Uterus (tissue), 4 donors: ENCODE results near the gene PM20D1. TPM values are rescaled to one million over a fixed set of nuclear protein-coding genes. Genes with fewer than 3 reads are reported as not detected.
"Not testable (repeated sequence)": the region's sequence is repeated elsewhere in the genome, so short reads cannot be mapped to it uniquely, and the experiment has no call there.

Source experiments
- DNase-seq, 2 donors: peaks; one replicate each; pipeline ENCODE4 v3.0.0-alpha.2; 2019 to 2020
- H3K27ac ChIP-seq, 2 donors: fragments of 200-600 bp; sonication (generic); 1 replicate in 1 of 2; 2 replicates in 1 of 2; pipeline ENCODE4 v1.5.1; 2016 to 2018
- H3K27me3 ChIP-seq, 2 donors: fragments of 200-600 bp; sonication (generic); one replicate each; pipeline ENCODE4 v1.5.1; 2018 to 2019; ENCODE audit warnings: control low read depth in 1 of 2
- H3K36me3 ChIP-seq, 2 donors: fragments of 200-600 bp; sonication (generic); one replicate each; pipeline ENCODE4 v1.5.1; 2019; ENCODE audit warnings: control low read depth in 1 of 2
- H3K4me1 ChIP-seq, 2 donors: fragments of 200-600 bp; sonication (generic); one replicate each; pipeline ENCODE4 v1.5.1; 2018 to 2019; ENCODE audit warnings: control low read depth in 1 of 2
- H3K4me3 ChIP-seq, 2 donors: fragments of 200-600 bp; sonication (generic); 1 replicate in 1 of 2; 2 replicates in 1 of 2; pipeline ENCODE4 v1.5.1; 2018 to 2019; ENCODE audit warnings: mild to moderate bottlenecking in 1 of 2
- H3K9me3 ChIP-seq, 2 donors: fragments of 200-600 bp; sonication (generic); one replicate each; pipeline ENCODE4 v1.5.1; 2019; ENCODE audit warnings: control low read depth in 1 of 2
- CTCF ChIP-seq, 4 experiments: fragments of 200-600 bp in 2 of 4; fragments of 450-650 bp in 2 of 4; sonication (generic) in 2 of 4; IDR thresholded peaks; one replicate each; pipeline ENCODE4 v1.5.1; 2016 to 2019; ENCODE audit warnings: antibody characterized with exemption in 4 of 4, mild to moderate bottlenecking in 2 of 4, moderate library complexity in 1 of 4
- POLR2A ChIP-seq, 2 donors: fragments of 450-650 bp; IDR thresholded peaks; one replicate each; pipeline ENCODE4 v1.6.1; 2016; ENCODE audit warnings: antibody characterized with exemption in 2 of 2, mild to moderate bottlenecking in 1 of 2, moderate library complexity in 1 of 2
- intact Hi-C: fragments of 100-400 bp; cut with DNase I; formaldehyde crosslinking; loops from one replicate; pipeline ENCODE4 v1.15.1; 2023; ENCODE audit warnings: low total_unique reads
- total RNA-seq, 4 donors: library from RNA; depleted of rRNA in 3 of 4; stranded (reverse); fragments of >200 nt in 3 of 4; gene quantifications; one replicate each; pipeline versions ENCODE4 v1.1.0 to v1.2.4, GENCODE V29; 2014 to 2023
- donor health status: DM: yes; HTN: yes; CAD: no.

Gene PM20D1
- total RNA-seq, 4 donors from 2014 or later, result 0.59 to 0.69 TPM; not detected in 2

- no peaks in the 10 kb centered on the region for H3K4me1 ChIP-seq
- H3K36me3 ChIP-seq, result no peaks in the 10 kb centered on the region
- intact Hi-C loops, result no loop called here
- H3K27me3 ChIP-seq, result no peaks in the 10 kb centered on the region
- DNase-seq, result no peak
- no peak overlapping the region for H3K27ac ChIP-seq
- TF ChIP-seq CTCF (IDR thresholded peaks at IDR 0.05), result no peak
- no peak for TF ChIP-seq POLR2A (IDR thresholded peaks at IDR 0.05)
- no peak overlapping the region for H3K4me3 ChIP-seq
- H3K9me3 ChIP-seq, result no peaks in the 10 kb centered on the region
Observed at GRCh38 chr1:205883792-205884191, 33.9 kb upstream of the PM20D1 start.

DNA sequence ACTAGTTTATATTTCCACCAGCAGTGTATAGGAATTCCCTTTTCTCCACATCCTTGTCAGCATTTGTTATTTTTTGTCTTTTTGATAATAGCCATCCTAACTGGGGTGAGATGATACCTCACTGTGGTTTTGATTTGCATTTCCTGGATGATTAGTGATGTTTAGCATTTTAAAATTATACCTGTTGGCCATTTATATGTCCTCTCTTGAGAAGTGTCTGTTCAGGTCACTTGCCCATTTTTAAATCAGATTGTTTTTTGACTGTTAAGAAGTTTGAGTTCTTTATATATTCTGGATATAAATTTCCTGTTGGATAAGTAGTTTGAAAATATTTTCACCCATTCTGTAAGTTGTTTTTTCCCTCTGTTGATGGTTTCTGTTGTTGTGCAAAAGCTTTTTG lies 31.0 kb upstream of the PM20D1 start:
- Histone ChIP-seq H3K27ac (no peak overlapping the region), H3K36me3 (no peaks in the 10 kb centered on the region), H3K9me3 (peaks cover 0 to 6% of the 10 kb centered on the region in 2 donors), H3K27me3 (no peaks in the 10 kb centered on the region), H3K4me3 (no peak overlapping the region), H3K4me1 (no peaks in the 10 kb centered on the region)
- intact Hi-C loops, result no loop called here
- no peak for TF ChIP-seq CTCF (IDR thresholded peaks at IDR 0.05)
- no peak for TF ChIP-seq POLR2A (IDR thresholded peaks at IDR 0.05)
- no peak for DNase-seq

- Histone ChIP-seq H3K27me3 (no peaks in the 10 kb centered on the region), H3K4me1 (no peaks in the 10 kb centered on the region), H3K4me3 (no peak overlapping the region), H3K27ac (no peak overlapping the region), H3K9me3 (peaks cover 0 to 6% of the 10 kb centered on the region in 2 donors), H3K36me3 (no peaks in the 10 kb centered on the region)
- no peak for DNase-seq
- intact Hi-C loops, result no loop called here
- no peak for TF ChIP-seq POLR2A (IDR thresholded peaks at IDR 0.05)
Observed at GRCh38 chr1:205879974-205880373, 30.0 kb upstream of the PM20D1 start.

GRCh38 chr1:205878026-205878425 lies 28.1 kb upstream of the PM20D1 start:
- DNase-seq, result no peak
- no peak overlapping the region for H3K27ac ChIP-seq
- no peaks in the 10 kb centered on the region for H3K36me3 ChIP-seq
- peaks cover 0 to 6% of the 10 kb centered on the region in 2 donors for H3K9me3 ChIP-seq
- no peak overlapping the region for H3K4me3 ChIP-seq
- intact Hi-C loops, result no loop called here
- no peaks in the 10 kb centered on the region for H3K4me1 ChIP-seq
- TF ChIP-seq POLR2A (IDR thresholded peaks at IDR 0.05) (no peak), CTCF (IDR thresholded peaks at IDR 0.05) (no peak)
- H3K27me3 ChIP-seq, result no peaks in the 10 kb centered on the region

DNA sequence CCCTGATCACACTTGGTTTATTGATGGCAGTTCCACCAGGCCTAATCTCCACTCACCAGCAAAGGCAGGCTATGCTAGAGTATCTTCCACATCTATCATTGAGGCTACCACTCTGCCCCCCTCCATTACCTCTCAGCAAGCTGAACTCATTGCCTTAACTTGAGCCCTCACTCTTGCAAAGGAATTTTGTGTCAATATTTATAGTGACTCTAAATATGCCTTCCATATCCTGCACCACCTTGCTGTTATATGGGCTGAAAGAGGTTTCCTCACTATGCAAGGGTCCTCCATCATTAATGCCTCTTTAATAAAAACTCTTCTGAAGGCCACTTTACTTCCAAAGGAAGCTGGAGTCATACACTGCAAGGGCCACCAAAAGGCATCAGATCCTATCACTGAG lies 23.2 kb upstream of the PM20D1 start:
- H3K4me1 ChIP-seq, DNase-seq, H3K27ac ChIP-seq, intact Hi-C loops, H3K9me3 ChIP-seq, H3K27me3 ChIP-seq, H3K36me3 ChIP-seq, H3K4me3 ChIP-seq: not testable (repeated sequence)

DNA sequence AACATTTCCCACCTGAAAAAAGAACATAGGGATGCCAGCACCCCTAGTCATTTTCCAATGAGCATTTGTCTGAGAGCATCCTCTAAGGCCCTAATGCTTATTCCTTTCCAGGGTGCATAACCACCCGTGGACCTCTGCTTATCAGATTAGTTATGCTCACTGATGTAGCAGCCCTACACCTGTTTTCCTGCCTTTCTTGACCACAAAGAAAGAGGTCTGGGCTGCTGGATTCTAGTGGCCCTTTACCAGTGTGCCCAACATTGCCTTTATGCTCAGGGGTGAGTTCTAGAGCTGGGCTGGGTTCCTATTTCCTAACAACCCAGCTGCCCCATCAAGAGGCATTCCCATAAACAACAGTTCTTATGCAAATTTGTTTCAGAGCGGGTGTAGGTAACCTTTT lies 20.3 kb upstream of the PM20D1 start:
- no peak for DNase-seq
- Histone ChIP-seq H3K9me3 (no peaks in the 10 kb centered on the region), H3K36me3 (no peaks in the 10 kb centered on the region), H3K27ac (no peak overlapping the region), H3K4me3 (no peak overlapping the region), H3K27me3 (no peaks in the 10 kb centered on the region), H3K4me1 (no peaks in the 10 kb centered on the region)
- TF ChIP-seq POLR2A (IDR thresholded peaks at IDR 0.05) (no peak), CTCF (IDR thresholded peaks at IDR 0.05) (no peak)
- intact Hi-C loops, result no loop called here
